K562 (cell line): Measurements from ENCODE around the gene NKIRAS1. TPM values are rescaled to one million over a fixed set of nuclear protein-coding genes. Genes with fewer than 3 reads are reported as not detected.

Source experiments
- ATAC-seq: fragments of 200-7000 bp; cut with Tn5 transposase; 3 replicates; pipeline ENCODE4 v1.9.1; 2020; ENCODE audit warnings: moderate library complexity
- BruUV-seq: library from RNA; stranded (reverse); fragments of 400-500 nt; replicated peaks from 2 replicates; lab custom pipeline; 2021; lab: Mats Ljungman, UMichigan
- CTCF ChIA-PET: fragments of 300-600 bp; formaldehyde crosslinking; extraction: SDS; loops from one replicate; lab custom pipeline; 2021; ENCODE audit warnings: low intra/inter-chr PET ratio; lab: Yijun Ruan, JAX
- POLR2A ChIA-PET: fragments of 300-600, 350-650 bp; sonication (Branson Sonifier 250); formaldehyde crosslinking; extraction: SDS; loops from one replicate; lab custom pipeline; 2021; ENCODE audit warnings: antibody characterized with exemption, inconsistent platforms; lab: Yijun Ruan, JAX
- DNase-seq, 4 experiments: peaks; one replicate each; pipeline versions ENCODE4 v3.0.0 to v3.0.0-alpha.2; 2011 to 2018; ENCODE audit warnings: low spot score in 3 of 4, mixed read lengths in 3 of 4; ENCODE audit errors: extremely low read depth in 1 of 4
- FAIRE-seq: peaks from 2 replicates; lab custom pipeline; 2011; peaks lifted over from hg19 to GRCh38; lab: Jason Lieb, UNC
- H2AFZ ChIP-seq: 2 replicates; pipeline ENCODE4 v1.6.0; 2011; ENCODE audit warnings: low read depth, low read length, control low read depth, inconsistent platforms
- H3K27ac ChIP-seq: fragments of 200-600 bp; 3 replicates; pipeline ENCODE4 v1.8.0; 2011; ENCODE audit warnings: low read depth, mild to moderate bottlenecking, control low read depth, inconsistent platforms, low read length, moderate library complexity, mixed read lengths; ENCODE audit errors: extremely low read depth
- H3K27me3 ChIP-seq, 2 experiments: fragments of 300-600 bp in 1 of 2; 2 replicates in 1 of 2; 3 replicates in 1 of 2; pipeline versions ENCODE4 v1.6.0 to v1.8.0; 2011; ENCODE audit warnings: inconsistent platforms in 2 of 2, low read length in 2 of 2, mild to moderate bottlenecking in 1 of 2, mixed read lengths in 1 of 2, moderate library complexity in 1 of 2; ENCODE audit not compliant: control insufficient read depth in 2 of 2, insufficient read depth in 2 of 2
- H3K36me3 ChIP-seq: fragments of 300-600 bp; 3 replicates; pipeline ENCODE4 v1.8.0; 2011; ENCODE audit warnings: mild to moderate bottlenecking, low read length, inconsistent platforms; ENCODE audit not compliant: control insufficient read depth, insufficient read depth
- H3K4me1 ChIP-seq, 2 experiments: fragments of 200-600 bp in 1 of 2; replicated peaks in 1 of 2; 2 replicates in 1 of 2; 3 replicates in 1 of 2; pipeline versions ENCODE4 v1.5.1 to v1.8.0; 2011; ENCODE audit warnings: inconsistent platforms in 2 of 2, low read length in 2 of 2, mild to moderate bottlenecking in 1 of 2, mixed read lengths in 1 of 2, moderate library complexity in 1 of 2; ENCODE audit not compliant: control insufficient read depth in 2 of 2, insufficient read depth in 2 of 2
- H3K4me2 ChIP-seq: 2 replicates; pipeline ENCODE4 v1.6.1; 2011; ENCODE audit warnings: low read length, control low read depth, inconsistent platforms, mixed read lengths; ENCODE audit not compliant: insufficient read depth
- H3K4me3 ChIP-seq: fragments of 200-600 bp; sonication (generic), shearing (Covaris generic); 2 replicates; pipeline ENCODE4 v1.5.1; 2016; ENCODE audit warnings: control low read depth, inconsistent platforms
- H3K79me2 ChIP-seq: fragments of 200-600 bp; 3 replicates; pipeline ENCODE4 v1.8.0; 2011; ENCODE audit warnings: low read length, inconsistent platforms; ENCODE audit not compliant: control insufficient read depth, insufficient read depth
- H3K9ac ChIP-seq, 2 experiments: 2 replicates each; pipeline versions ENCODE4 v1.6.0 to v1.6.1; 2011; ENCODE audit warnings: low read depth in 2 of 2, low read length in 2 of 2, control low read depth in 1 of 2, inconsistent platforms in 1 of 2, mild to moderate bottlenecking in 1 of 2, mixed read lengths in 1 of 2; ENCODE audit not compliant: insufficient read depth in 1 of 2
- H3K9me1 ChIP-seq: one replicate; pipeline ENCODE4 v1.6.0; 2011; ENCODE audit warnings: inconsistent platforms, mild to moderate bottlenecking, low read length, moderate library complexity; ENCODE audit not compliant: control insufficient read depth, insufficient read depth
- H3K9me3 ChIP-seq: replicated peaks from 2 replicates; pipeline ENCODE4 v1.5.1; 2011; ENCODE audit warnings: low read depth, low read length, inconsistent platforms; ENCODE audit not compliant: control insufficient read depth, insufficient read depth
- H4K20me1 ChIP-seq: replicated peaks from 2 replicates; pipeline ENCODE4 v1.6.1; 2011; ENCODE audit warnings: low read length, inconsistent platforms, mixed read lengths; ENCODE audit not compliant: control insufficient read depth, insufficient read depth
- BRCA1 ChIP-seq, 2 experiments: fragments of 450-650 bp in 1 of 2; sonication (generic) in 1 of 2; formaldehyde crosslinking in 1 of 2; IDR thresholded peaks; 2 replicates each; pipeline versions ENCODE4 v1.5.0 to v1.6.1; 2017 to 2020; ENCODE audit warnings: mild to moderate bottlenecking in 1 of 2, missing genetic modification reagents in 1 of 2
- DNMT1 ChIP-seq: fragments of 450-650 bp; IDR thresholded peaks from 2 replicates; pipeline ENCODE4 v1.6.1; 2016; ENCODE audit warnings: antibody characterized with exemption, mild to moderate bottlenecking
- NR0B1 ChIP-seq: fragments of 450-650 bp; IDR thresholded peaks from one replicate; pipeline ENCODE4 v1.6.1; 2018; ENCODE audit warnings: mild to moderate bottlenecking, moderate library complexity; ENCODE audit not compliant: partially characterized antibody
- PRMT5 ChIP-seq: sonication (generic); formaldehyde crosslinking; IDR thresholded peaks from 2 replicates; pipeline ENCODE4 v1.5.0; 2020; ENCODE audit warnings: missing genetic modification reagents
- PTBP1 ChIP-seq: fragments of 200-400 bp; formaldehyde crosslinking; IDR thresholded peaks from 2 replicates; pipeline ENCODE4 v1.6.1; 2017; ENCODE audit warnings: low read depth, low read length
- TCFL5 ChIP-seq: fragments of 250-450 bp; sonication (Bioruptor Pico); conservative IDR thresholded peaks from 2 replicates; pipeline ENCODE4 v1.6.1; 2021; ENCODE audit warnings: mild to moderate bottlenecking, moderate library complexity, matching md5 sums
- ZNF444 ChIP-seq: fragments of 250-450 bp; sonication (Bioruptor Pico); IDR thresholded peaks from 2 replicates; pipeline ENCODE4 v1.4.0; 2020; ENCODE audit warnings: mild to moderate bottlenecking, moderate library complexity
- ZNF512 ChIP-seq: IDR thresholded peaks from 2 replicates; pipeline ENCODE4 v1.6.1; 2016; ENCODE audit warnings: missing genetic modification characterization, missing compliant biosample characterization
- WGBS: fragments of 100-300 bp; shearing (Covaris generic); methylation state at CpG from one replicate; pipeline ENCODE4 v1.1.6; 2016; ENCODE audit warnings: low coverage, mixed read lengths; ENCODE audit not compliant: insufficient coverage; ENCODE audit errors: missing lambda C conversion rate; 5-methylcytosine and 5-hydroxymethylcytosine counted together
- in situ Hi-C: fragments of 300-500 bp; cut with MboI; formaldehyde crosslinking; loops from 4 replicates; pipeline ENCODE4 v1.15.0; 2018; ENCODE audit warnings: inconsistent platforms, mixed read lengths
- intact Hi-C: fragments of 100-400 bp; cut with micrococcal nuclease; formaldehyde crosslinking; loops from 2 replicates; pipeline ENCODE4 v1.14.2; 2022
- polyA plus RNA-seq, 8 experiments: library from polyadenylated mRNA; depleted of rRNA in 4 of 8; stranded (reverse) in 5 of 8; unstranded in 3 of 8; fragments of >200 nt; fragmentation: Nextera tagmentation in 2 of 8; fragmentation: Illumina TruSeq in 1 of 8; extraction: Ambion mirVana in 2 of 8; extraction: Trizol in 1 of 8; gene quantifications; 2 replicates each; pipeline versions ENCODE4 v1.2.1 to v1.2.3, GENCODE V29; 2011 to 2014; ENCODE audit warnings: inconsistent platforms in 1 of 8, missing spikeins in 1 of 8
- total RNA-seq, 7 experiments: library from RNA; depleted of rRNA in 6 of 7; stranded (reverse); fragments of >200 nt in 6 of 7; fragmentation: Illumina TruSeq in 2 of 7; extraction: Trizol in 2 of 7; gene quantifications; 2 replicates each; pipeline versions ENCODE4 v1.2.1 to v1.2.3, GENCODE V29; 2011 to 2021; ENCODE audit warnings: low replicate concordance in 1 of 7
- TF ChIP-seq, protein P1 (sequence below): sonication (generic); formaldehyde crosslinking; IDR thresholded peaks from 2 replicates; pipeline ENCODE4 v1.8.0; 2022; ENCODE audit warnings: mild to moderate bottlenecking, missing genetic modification reagents

The NKIRAS1 gene
- total and polyA plus RNA-seq, 9 of the 15 experiments (the other 6 are each of a cell fraction or from before 2014, with no cell fraction given): 5.1 to 10.3 (median 6.3) TPM

DNA sequence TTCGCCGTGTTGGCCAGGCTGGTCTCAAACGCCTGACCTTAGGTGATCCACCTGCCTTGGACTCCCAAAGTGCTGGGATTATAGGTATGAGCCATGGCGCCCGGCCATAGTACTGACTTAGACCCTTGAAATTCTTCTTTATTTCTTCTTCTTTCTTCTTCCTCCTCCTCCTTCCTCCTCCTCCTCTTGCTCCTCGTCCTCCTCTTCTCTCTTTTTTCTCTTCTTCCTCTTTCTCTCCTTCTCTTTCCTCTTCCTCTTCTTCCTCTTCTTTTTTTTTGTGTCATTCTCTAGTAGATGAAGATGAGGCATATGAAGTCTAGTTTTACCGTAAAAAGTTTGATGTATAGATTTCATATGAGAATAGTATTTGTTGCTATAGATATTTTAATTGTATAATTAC is 9.5 kb upstream of the NKIRAS1 start:
- Histone ChIP-seq H3K4me1 (peaks cover 3 to 15% of the 10 kb centered on the region in 2 experiments; a peak in 2 of 5 replicates), H3K9me1 (no peaks in the 10 kb centered on the region), H3K36me3 (peaks cover 2% of the 10 kb centered on the region; the same call in 1 of the 3 replicates), H3K4me3 (no peak overlapping the region), H3K27ac (no peak overlapping the region), H4K20me1 (no peaks in the 10 kb centered on the region), H3K4me2 (no peak overlapping the region), H2AFZ (no peak overlapping the region), H3K27me3 (no peaks in the 10 kb centered on the region), H3K9me3 (no peaks in the 10 kb centered on the region), H3K79me2 (no peaks in the 10 kb centered on the region), H3K9ac (no peak overlapping the region)
- FAIRE-seq (no peak), DNase-seq (no peak), ATAC-seq (no peak)
- TF ChIP-seq BRCA1 (IDR thresholded peaks at IDR 0.05) (no peak), BRCA1 (CRISPR knock-in tag; IDR thresholded peaks at IDR 0.05) (no peak), PTBP1 (no peak), ZNF512 (tag) (peak; percentile 84), TCFL5 (CRISPR knock-in tag) (no peak), NR0B1 (no peak), PRMT5 (CRISPR knock-in tag) (no peak), ZNF444 (CRISPR knock-in tag) (no peak), DNMT1 (no peak)
- TF ChIP-seq, protein P1, sequence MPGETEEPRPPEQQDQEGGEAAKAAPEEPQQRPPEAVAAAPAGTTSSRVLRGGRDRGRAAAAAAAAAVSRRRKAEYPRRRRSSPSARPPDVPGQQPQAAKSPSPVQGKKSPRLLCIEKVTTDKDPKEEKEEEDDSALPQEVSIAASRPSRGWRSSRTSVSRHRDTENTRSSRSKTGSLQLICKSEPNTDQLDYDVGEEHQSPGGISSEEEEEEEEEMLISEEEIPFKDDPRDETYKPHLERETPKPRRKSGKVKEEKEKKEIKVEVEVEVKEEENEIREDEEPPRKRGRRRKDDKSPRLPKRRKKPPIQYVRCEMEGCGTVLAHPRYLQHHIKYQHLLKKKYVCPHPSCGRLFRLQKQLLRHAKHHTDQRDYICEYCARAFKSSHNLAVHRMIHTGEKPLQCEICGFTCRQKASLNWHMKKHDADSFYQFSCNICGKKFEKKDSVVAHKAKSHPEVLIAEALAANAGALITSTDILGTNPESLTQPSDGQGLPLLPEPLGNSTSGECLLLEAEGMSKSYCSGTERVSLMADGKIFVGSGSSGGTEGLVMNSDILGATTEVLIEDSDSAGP (CRISPR knock-in tag): no peak
- BruUV-seq: no TSS peak
- WGBS: 78% methylated on average over 7 of the region's 7 CpGs
- in situ Hi-C loops (no loop called here), intact Hi-C loops (loop anchor here (2.0 kb wide), 1 partner anchor 73 kb away; no protein-coding TSS in a partner anchor)
- POLR2A ChIA-PET: interaction anchor here (1.1 to 8.9 kb wide), 5 partner anchors 8 to 12 kb away, joined by 3 to 81 read pairs (median 4); partner anchors contain the start of genes NKIRAS1 and RPL15
- CTCF ChIA-PET: no interaction called here
